ENCODE data around the gene GPX6. TPM values are rescaled to one million over a fixed set of nuclear protein-coding genes. Genes with fewer than 3 reads are reported as not detected.
"Not testable (repeated sequence)": the region's sequence is repeated elsewhere in the genome, so short reads cannot be mapped to it uniquely, and the experiment has no call there.

The GPX6 gene
- total RNA-seq, 1 experiment from 2014 or later: not detected

GRCh38 chr6:28502136-28502535, 13.5 kb downstream of the GPX6 start:
- H3K56ac ChIP-seq (ENCODE audit: insufficient read length, low read depth, low read length); H2AFZ ChIP-seq (ENCODE audit: low read length); H3K79me1 ChIP-seq (ENCODE audit: insufficient read depth, low read depth, low read length, poor library complexity, severe bottlenecking); H3K23me2 ChIP-seq (ENCODE audit: insufficient read length, low read depth, low read length, poor library complexity, severe bottlenecking); DNase-seq; H3K9me3 ChIP-seq (ENCODE audit: control insufficient read depth, low read depth, low read length); H3K23ac ChIP-seq (ENCODE audit: insufficient read length, low read depth, low read length); H3K18ac ChIP-seq (ENCODE audit: insufficient read length, low read depth, low read length); H4K8ac ChIP-seq (replicated peaks; ENCODE audit: insufficient read length, low read depth, low read length); H3K4me3 Mint-ChIP-seq; H2BK120ac ChIP-seq (ENCODE audit: low read depth, low read length, poor library complexity, severe bottlenecking); H4K20me1 ChIP-seq (ENCODE audit: control insufficient read depth, insufficient read depth, insufficient read length); H3K27ac Mint-ChIP-seq; H3K9ac ChIP-seq (ENCODE audit: extremely low read depth, insufficient read length, low read length); H3K36me3 Mint-ChIP-seq (ENCODE audit: insufficient read depth in 1 of 3, low read depth in 3 of 3); H3K4me2 ChIP-seq (ENCODE audit: insufficient read depth, insufficient read length, low read length); H3K27me3 Mint-ChIP-seq (ENCODE audit: low read depth); H3K79me2 ChIP-seq (ENCODE audit: insufficient read depth, low read length); H3K27me3 ChIP-seq (ENCODE audit: insufficient read depth, low read length); H3T11ph ChIP-seq (ENCODE audit: low read length); H2BK12ac ChIP-seq (ENCODE audit: insufficient read length, low read depth, low read length); H4K91ac ChIP-seq (ENCODE audit: insufficient read length, low read depth, low read length); H2BK5ac ChIP-seq (ENCODE audit: insufficient read length, low read length); H2BK15ac ChIP-seq (ENCODE audit: low read depth, low read length); H4K5ac ChIP-seq (ENCODE audit: insufficient read length, low read depth, low read length); H2AK5ac ChIP-seq (ENCODE audit: insufficient read length, low read length); H3K27ac ChIP-seq (ENCODE audit: insufficient read length, low read depth, low read length); H3K4ac ChIP-seq (ENCODE audit: low read depth, low read length); H3K14ac ChIP-seq (ENCODE audit: insufficient read depth, low read length); H2BK20ac ChIP-seq (ENCODE audit: low read depth, low read length, poor library complexity, severe bottlenecking): not testable (repeated sequence)
- no CpG with 5 or more reads among the region's 35 CpGs for WGBS (ENCODE audit: extremely low coverage, insufficient read length, low lambda C conversion rate)
- Mint-ChIP-seq H3K9me3 (peaks cover 9 to 11% of the 10 kb centered on the region in 2 experiments; a peak in 3 of 5 replicates), H3K4me1 (peaks cover 23 to 26% of the 10 kb centered on the region in 2 experiments)
- H3K4me1 ChIP-seq (ENCODE audit: insufficient read depth, low read length): peaks cover 10% of the 10 kb centered on the region; the same call in 1 of the 2 replicates

Data from H9 (cell line).